Stimulated activated CD8-positive, alpha-beta memory T cell treated with anti-CD3 and anti-CD28 coated beads, Interleukin-12 subunit alpha, Interleukin-12 subunit beta, amount 100 ng/mL, for 4 hours (primary cell): ENCODE measurements around the gene HSD3B2.

ENCODE experiments used
- DNase-seq: peaks from one replicate; pipeline ENCODE4 v3.0.0-alpha.2; 2020; ENCODE audit warnings: low read depth

HSD3B2 gene

GRCh38 chr1:119463569-119463968, 48.6 kb downstream of the HSD3B2 start:
- DNase-seq, result no peak

GRCh38 chr1:119466445-119466844, 51.5 kb downstream of the HSD3B2 start:
- no peak for DNase-seq

DNA sequence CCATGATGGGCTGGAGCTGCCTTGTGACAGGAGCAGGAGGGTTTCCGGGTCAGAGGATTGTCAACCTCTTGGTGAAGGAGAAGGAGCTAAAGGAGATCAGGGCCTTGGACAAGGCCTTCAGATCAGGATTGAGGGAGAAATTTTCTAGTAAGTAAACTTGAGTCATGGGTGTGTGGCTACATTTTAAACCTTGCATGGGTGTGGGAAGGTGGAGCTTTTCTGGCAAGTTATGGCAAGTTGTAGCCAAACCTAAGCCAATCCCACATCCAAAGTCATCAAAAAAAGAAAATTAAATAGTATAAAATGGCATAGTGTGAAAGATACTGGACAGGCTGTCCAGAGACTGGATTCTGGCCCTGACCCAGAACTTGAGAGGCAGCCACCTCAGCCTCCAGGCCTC, 52.3 kb downstream of the HSD3B2 start:
- DNase-seq, result no peak

DNA sequence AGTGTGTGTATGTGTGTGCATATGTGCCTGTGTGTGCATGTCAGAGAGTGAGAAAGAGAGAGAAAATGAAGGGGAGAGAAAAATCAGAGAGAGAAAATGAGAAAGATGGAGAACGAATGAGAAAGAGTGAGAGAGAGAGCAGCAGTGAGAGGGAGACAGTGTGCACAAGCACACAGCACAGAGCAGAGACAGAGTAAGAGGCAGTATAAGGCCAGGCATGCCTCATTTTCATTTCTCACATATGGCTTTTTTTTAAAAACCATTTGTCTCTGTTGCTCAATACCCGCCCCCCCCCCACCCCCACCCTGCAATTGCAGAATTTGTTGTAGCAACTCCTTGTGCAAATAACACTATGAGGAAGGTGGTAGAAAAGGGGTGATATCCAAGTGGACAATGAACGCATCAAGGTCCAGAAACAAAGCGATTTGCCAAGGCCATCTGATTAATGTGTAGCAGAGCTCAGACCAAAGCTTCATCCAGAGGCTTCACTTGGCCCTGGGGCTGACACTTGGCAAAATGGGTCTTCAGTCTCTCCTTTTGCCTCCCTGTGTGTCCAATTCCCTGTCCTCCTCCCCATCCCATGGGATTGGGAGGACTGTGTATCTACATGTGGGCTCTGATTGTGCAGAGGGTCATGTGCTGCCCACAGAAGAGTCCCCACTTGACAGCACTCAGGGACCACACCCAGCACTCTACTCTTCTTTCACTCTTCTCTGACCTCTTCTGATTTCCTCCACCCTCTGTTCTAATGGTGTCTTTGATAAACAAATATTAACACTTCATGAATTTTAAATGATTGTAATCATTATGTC, 53.1 kb downstream of the HSD3B2 start:
- DNase-seq, result no peak

DNA sequence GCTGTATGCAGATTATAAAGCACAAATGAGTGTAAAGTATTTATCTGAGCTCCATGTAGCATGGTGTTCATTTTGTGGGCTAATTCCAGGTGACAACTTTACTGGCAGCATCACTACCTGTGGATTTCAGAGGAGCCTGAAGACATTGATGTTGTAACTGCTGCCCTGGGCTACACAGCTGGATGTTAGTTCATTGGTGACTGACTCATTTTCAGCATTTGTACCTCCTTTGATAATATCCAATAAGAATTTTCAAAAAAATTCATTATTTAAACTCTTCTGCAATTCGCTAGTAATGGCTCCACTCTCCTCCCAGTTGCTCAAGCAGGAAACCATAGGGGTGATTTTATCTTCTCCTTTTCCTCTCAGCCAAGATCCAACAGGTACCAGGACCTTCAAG, 54.8 kb downstream of the HSD3B2 start:
- no peak for DNase-seq

- no peak for DNase-seq
These were observed 55.4 kb downstream of the HSD3B2 start for GRCh38 chr1:119470377-119470776.

- DNase-seq, result no peak
These were observed 56.0 kb downstream of the HSD3B2 start for GRCh38 chr1:119470958-119471357.

GRCh38 chr1:119471566-119471965, 56.6 kb downstream of the HSD3B2 start:
- DNase-seq, result no peak

GRCh38 chr1:119472080-119472818, 57.3 kb downstream of the HSD3B2 start:
- DNase-seq, result no peak
